Stomach (tissue), 4 donors: ENCODE data around the gene CPN2.

ENCODE experiments used
- CTCF ChIP-seq, 7 experiments: fragments of 450-650 bp in 4 of 7; fragments of 200-600 bp in 3 of 7; sonication (generic) in 3 of 7; IDR thresholded peaks; one replicate each; pipeline ENCODE4 v1.5.1; 2016 to 2019; ENCODE audit warnings: antibody characterized with exemption in 7 of 7, control low read depth in 2 of 7, mild to moderate bottlenecking in 1 of 7
- POLR2A ChIP-seq, 4 donors: fragments of 450-650 bp; IDR thresholded peaks; one replicate each; pipeline ENCODE4 v1.6.1; 2016; ENCODE audit warnings: antibody characterized with exemption in 4 of 4, control low read depth in 2 of 4, mild to moderate bottlenecking in 1 of 4, moderate library complexity in 1 of 4
- POLR2AphosphoS5 ChIP-seq, 3 donors: sonication (generic); formaldehyde crosslinking; IDR thresholded peaks; one replicate each; pipeline ENCODE4 v1.6.1; 2016; ENCODE audit warnings: antibody characterized with exemption in 3 of 3

GRCh38 chr3:194380326-194380725, 29.2 kb upstream of the CPN2 start:
- TF ChIP-seq CTCF (IDR thresholded peaks at IDR 0.05) (no peak), POLR2A (IDR thresholded peaks at IDR 0.05) (no peak), POLR2AphosphoS5 (IDR thresholded peaks at IDR 0.05) (no peak)
